Subcutaneous adipose tissue (tissue), 4 donors: ENCODE data around the gene CDA. TPM values are rescaled to one million over a fixed set of nuclear protein-coding genes. Genes with fewer than 3 reads are reported as not detected.

ENCODE experiments used
- CTCF ChIP-seq: fragments of 450-650 bp; IDR thresholded peaks from one replicate; pipeline ENCODE4 v1.5.1; 2016; ENCODE audit warnings: low read depth, mild to moderate bottlenecking, control low read depth, antibody characterized with exemption, moderate library complexity
- total RNA-seq, 4 donors: library from RNA; depleted of rRNA; stranded (reverse); fragments of >200 nt; gene quantifications; one replicate each; pipeline ENCODE4 v1.1.0, GENCODE V29; 2016

The CDA gene
- total RNA-seq, 4 donors from 2014 or later: 0.68 to 4.9 (median 2.4) TPM; not detected in 1

- TF ChIP-seq CTCF: no peak
These were observed 22.8 kb downstream of the CDA start for GRCh38 chr1:20611652-20612051.

- TF ChIP-seq CTCF: no peak
These were observed 23.4 kb downstream of the CDA start for GRCh38 chr1:20612221-20612746.

GRCh38 chr1:20614131-20614579 is 25.3 kb downstream of the CDA start:
- no peak for TF ChIP-seq CTCF

- no peak for TF ChIP-seq CTCF
These were observed 27.3 kb downstream of the CDA start for GRCh38 chr1:20615946-20616846.

- TF ChIP-seq CTCF: no peak
These were observed 28.1 kb downstream of the CDA start for GRCh38 chr1:20616847-20617487.

- TF ChIP-seq CTCF: no peak
These were observed 29.7 kb downstream of the CDA start for GRCh38 chr1:20618550-20618949.

GRCh38 chr1:20619999-20620398 is 31.1 kb downstream of the CDA start:
- TF ChIP-seq CTCF: no peak
